ENCODE data around the gene IL15. TPM values are rescaled to one million over a fixed set of nuclear protein-coding genes. Genes with fewer than 3 reads are reported as not detected.
"Not testable (repeated sequence)": the region's sequence is repeated elsewhere in the genome, so short reads cannot be mapped to it uniquely, and the experiment has no call there.

Gene IL15
- total RNA-seq, 2 donors from 2014 or later: 2.7 to 4.9 TPM

- H3K4me3 ChIP-seq: no peak overlapping the region
- H3K27me3 ChIP-seq: no peaks in the 10 kb centered on the region
- no peak overlapping the region for H3K9ac ChIP-seq (ENCODE audit: low read depth in 2 of 2, low read length in 2 of 2)
- no peaks in the 10 kb centered on the region for H3K36me3 ChIP-seq
- no peaks in the 10 kb centered on the region for H3K4me1 ChIP-seq
- H3K9me3 ChIP-seq: no peaks in the 10 kb centered on the region
- intact Hi-C loops (cut with DNase I): no loop called here
- DNase-seq: no peak
- no peak overlapping the region for H3K27ac ChIP-seq
- no peak for TF ChIP-seq CTCF (IDR thresholded peaks at IDR 0.05)
Observed at GRCh38 chr4:141724646-141725045, 88.3 kb downstream of the IL15 start.

GRCh38 chr4:141727420-141727819 lies 91.0 kb downstream of the IL15 start:
- no peaks in the 10 kb centered on the region for H3K4me1 ChIP-seq
- DNase-seq: no peak
- TF ChIP-seq CTCF (IDR thresholded peaks at IDR 0.05): no peak

DNA sequence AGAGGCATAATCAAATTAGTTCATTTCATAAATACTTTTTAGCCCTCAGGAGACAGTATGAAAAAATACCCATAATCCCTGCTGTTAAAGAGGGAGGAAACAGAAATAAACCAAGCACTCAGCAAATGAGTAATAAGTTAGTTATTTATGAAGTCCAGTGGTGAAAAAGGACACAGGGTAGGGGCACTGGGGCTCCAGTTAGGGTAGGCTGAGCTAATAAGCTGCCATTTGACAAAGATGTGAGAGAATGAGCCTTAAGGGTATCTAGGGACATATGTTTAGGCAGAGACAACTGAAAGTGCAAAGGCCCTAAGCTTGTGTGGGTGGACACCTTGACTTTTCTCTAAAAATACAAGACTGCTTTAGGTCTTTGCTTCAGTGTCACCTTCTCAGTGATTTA lies 94.4 kb downstream of the IL15 start:
- TF ChIP-seq CTCF (IDR thresholded peaks at IDR 0.05): no peak
- H3K4me1 ChIP-seq: no peaks in the 10 kb centered on the region
- DNase-seq: no peak
- H3K27me3 ChIP-seq: no peaks in the 10 kb centered on the region
- intact Hi-C loops (cut with DNase I): no loop called here
- H3K27ac ChIP-seq: no peak overlapping the region
- no peak overlapping the region for H3K4me3 ChIP-seq
- H3K9ac ChIP-seq (ENCODE audit: low read depth in 2 of 2, low read length in 2 of 2): no peak overlapping the region
- no peaks in the 10 kb centered on the region for H3K9me3 ChIP-seq
- H3K36me3 ChIP-seq: no peaks in the 10 kb centered on the region

More at GRCh38 chr4:141727420-141727819, 91.0 kb downstream of the IL15 start:
- no peaks in the 10 kb centered on the region for H3K9me3 ChIP-seq
- H3K9ac ChIP-seq (ENCODE audit: low read depth in 2 of 2, low read length in 2 of 2): no peak overlapping the region
- no peaks in the 10 kb centered on the region for H3K36me3 ChIP-seq
- intact Hi-C loops (cut with DNase I): no loop called here
- no peak overlapping the region for H3K27ac ChIP-seq
- no peaks in the 10 kb centered on the region for H3K27me3 ChIP-seq
- no peak overlapping the region for H3K4me3 ChIP-seq

GRCh38 chr4:141731481-141731880 lies 95.1 kb downstream of the IL15 start:
- no peak for TF ChIP-seq CTCF (IDR thresholded peaks at IDR 0.05)
- Histone ChIP-seq H3K4me1 (no peaks in the 10 kb centered on the region), H3K9me3 (no peaks in the 10 kb centered on the region), H3K9ac (ENCODE audit: low read depth in 2 of 2, low read length in 2 of 2) (no peak overlapping the region), H3K36me3 (no peaks in the 10 kb centered on the region), H3K4me3 (no peak overlapping the region), H3K27ac (no peak overlapping the region), H3K27me3 (no peaks in the 10 kb centered on the region)
- DNase-seq: no peak
- intact Hi-C loops (cut with DNase I): no loop called here

DNA sequence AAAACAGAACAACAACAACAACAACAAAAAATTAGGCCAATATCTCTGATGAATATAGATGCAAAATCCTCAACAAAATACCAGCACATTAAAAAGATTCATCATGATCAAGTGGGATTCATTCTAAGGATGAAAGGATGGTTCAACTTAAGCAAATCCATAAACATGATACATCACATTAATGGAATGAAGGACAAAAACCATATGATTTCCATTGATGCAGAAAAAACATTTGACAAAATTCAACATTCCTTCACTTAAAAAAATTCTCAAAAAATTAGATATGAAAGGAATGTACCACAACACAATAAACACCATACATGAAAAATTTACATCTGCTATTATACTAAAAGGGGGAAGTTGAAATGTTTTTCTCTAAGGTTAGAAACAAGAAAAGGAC lies 103.3 kb downstream of the IL15 start:
- Histone ChIP-seq H3K9me3 (no peaks in the 10 kb centered on the region), H3K9ac (ENCODE audit: low read depth in 2 of 2, low read length in 2 of 2) (no peak overlapping the region), H3K27me3 (no peaks in the 10 kb centered on the region), H3K27ac (no peak overlapping the region), H3K36me3 (no peaks in the 10 kb centered on the region), H3K4me1 (no peaks in the 10 kb centered on the region), H3K4me3 (no peak overlapping the region)
- intact Hi-C loops (cut with DNase I): no loop called here
- TF ChIP-seq CTCF (IDR thresholded peaks at IDR 0.05): no peak
- no peak for DNase-seq

DNA sequence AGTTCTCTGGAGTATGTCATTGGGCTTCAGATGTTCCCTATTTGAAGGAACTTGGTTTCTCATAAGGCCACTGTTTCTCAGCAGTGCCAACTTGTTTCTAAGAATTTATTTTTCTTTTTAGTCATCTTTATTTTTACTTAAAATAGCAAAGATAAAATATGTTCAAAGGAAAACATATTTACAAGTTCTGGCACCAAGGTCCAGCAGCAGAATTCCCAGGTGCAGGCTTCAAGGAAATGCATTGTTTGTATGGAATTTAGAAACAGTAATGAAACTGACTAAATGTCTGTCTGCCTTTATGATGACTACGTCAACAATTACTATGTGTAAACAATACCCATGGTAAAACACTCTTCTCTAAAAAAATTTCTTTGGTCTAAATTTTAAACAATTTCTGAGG lies 109.6 kb downstream of the IL15 start:
- DNase-seq: no peak
- TF ChIP-seq CTCF (IDR thresholded peaks at IDR 0.05): no peak
- H3K4me3 ChIP-seq: no peak overlapping the region
- H3K36me3 ChIP-seq: no peaks in the 10 kb centered on the region
- no peaks in the 10 kb centered on the region for H3K4me1 ChIP-seq
- intact Hi-C loops (cut with DNase I): no loop called here
- no peak overlapping the region for H3K27ac ChIP-seq
- no peaks in the 10 kb centered on the region for H3K9me3 ChIP-seq
- no peak overlapping the region for H3K9ac ChIP-seq (ENCODE audit: low read depth in 2 of 2, low read length in 2 of 2)
- H3K27me3 ChIP-seq: no peaks in the 10 kb centered on the region

DNA sequence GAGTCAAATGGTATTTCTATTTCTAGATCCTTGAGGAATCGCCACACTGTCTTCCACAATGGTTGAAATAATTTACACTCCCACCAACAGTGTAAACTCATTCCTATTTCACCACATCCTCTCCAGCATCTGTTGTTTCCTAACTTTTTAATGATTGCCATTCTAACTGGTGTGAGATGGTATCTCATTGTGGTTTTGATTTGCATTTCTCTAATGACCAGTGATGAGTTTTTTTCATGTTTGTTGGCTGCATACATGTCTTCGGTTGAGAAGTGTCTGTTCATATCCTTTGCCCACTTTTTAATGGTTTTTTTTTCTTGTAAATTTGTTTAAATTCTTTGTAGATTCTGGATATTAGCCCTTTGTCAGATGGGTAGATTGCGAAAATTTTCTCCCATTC lies 115.4 kb downstream of the IL15 start:
- H3K4me1 ChIP-seq; intact Hi-C loops (cut with DNase I); H3K27ac ChIP-seq; H3K9me3 ChIP-seq; H3K4me3 ChIP-seq; H3K27me3 ChIP-seq; H3K9ac ChIP-seq (ENCODE audit: low read depth in 2 of 2, low read length in 2 of 2); DNase-seq; H3K36me3 ChIP-seq: not testable (repeated sequence)
